GM12874 (cell line): Measurements from ENCODE around the gene RPRD1B.

Experiments used
- TF ChIP-seq, protein P1 (sequence below): IDR thresholded peaks from 2 replicates; pipeline ENCODE4 v1.5.1; 2011; ENCODE audit warnings: low read depth, mild to moderate bottlenecking, control low read depth, low read length, moderate library complexity; ENCODE audit not compliant: insufficient read depth

The RPRD1B gene

DNA sequence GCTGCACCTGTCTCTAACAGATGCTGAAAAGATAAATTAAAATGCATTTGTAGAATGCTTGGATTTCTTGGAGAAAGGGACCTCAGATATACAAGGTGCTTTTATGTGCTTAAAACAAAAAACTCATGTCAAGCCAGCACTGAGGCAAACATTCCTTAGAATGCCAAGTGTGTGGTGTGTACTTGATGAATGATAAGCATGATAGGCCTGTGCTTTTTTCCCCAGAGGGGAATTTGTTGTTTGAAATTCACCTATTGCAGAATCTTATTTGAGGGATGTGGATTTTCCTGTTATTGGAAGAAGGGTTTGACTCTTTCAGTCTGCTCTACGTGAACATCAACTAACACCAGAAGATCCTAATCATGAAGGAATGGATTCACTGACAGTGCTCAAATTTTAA, 29.1 kb upstream of the RPRD1B start:
- TF ChIP-seq, protein P1, sequence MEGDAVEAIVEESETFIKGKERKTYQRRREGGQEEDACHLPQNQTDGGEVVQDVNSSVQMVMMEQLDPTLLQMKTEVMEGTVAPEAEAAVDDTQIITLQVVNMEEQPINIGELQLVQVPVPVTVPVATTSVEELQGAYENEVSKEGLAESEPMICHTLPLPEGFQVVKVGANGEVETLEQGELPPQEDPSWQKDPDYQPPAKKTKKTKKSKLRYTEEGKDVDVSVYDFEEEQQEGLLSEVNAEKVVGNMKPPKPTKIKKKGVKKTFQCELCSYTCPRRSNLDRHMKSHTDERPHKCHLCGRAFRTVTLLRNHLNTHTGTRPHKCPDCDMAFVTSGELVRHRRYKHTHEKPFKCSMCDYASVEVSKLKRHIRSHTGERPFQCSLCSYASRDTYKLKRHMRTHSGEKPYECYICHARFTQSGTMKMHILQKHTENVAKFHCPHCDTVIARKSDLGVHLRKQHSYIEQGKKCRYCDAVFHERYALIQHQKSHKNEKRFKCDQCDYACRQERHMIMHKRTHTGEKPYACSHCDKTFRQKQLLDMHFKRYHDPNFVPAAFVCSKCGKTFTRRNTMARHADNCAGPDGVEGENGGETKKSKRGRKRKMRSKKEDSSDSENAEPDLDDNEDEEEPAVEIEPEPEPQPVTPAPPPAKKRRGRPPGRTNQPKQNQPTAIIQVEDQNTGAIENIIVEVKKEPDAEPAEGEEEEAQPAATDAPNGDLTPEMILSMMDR = no peak

DNA sequence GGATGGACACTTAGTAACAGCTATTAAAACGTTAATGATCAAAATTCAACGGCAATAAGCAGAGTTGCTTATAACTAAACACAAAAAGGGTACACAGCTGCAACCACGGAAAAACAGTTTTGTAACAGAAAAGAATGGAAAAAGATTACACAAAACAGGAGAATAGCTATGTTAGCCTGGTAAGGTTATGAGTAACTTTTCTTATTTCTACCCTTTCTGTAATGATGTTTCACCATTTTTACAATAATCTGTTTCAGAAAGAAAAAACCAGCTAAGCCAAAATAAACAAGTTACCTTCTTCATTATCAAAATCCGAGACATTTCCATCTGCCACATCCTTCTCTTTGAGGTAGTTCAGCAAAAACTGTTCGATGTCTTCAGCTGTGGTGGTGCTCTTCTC, 27.6 kb upstream of the RPRD1B start:
- TF ChIP-seq, protein P1 = no peak

DNA sequence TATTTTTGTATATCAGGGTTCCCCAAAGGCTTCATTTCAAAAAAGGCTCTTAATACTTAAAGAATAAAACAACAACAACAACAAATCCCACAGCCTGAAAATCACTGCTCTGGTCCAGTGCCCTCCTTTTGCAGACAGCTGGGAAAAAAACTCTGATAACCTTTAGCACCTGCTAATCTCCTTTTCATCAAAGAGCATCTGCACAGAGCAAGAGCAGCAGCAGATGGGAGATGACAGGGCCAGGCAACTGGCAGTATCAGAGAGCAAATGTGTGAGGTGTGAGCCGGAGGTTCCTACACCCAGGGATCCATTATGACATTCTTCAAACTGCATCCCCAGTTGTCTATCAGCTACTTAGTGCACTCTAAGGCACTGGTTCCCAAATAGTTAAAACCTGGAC, 26.0 kb upstream of the RPRD1B start:
- TF ChIP-seq, protein P1 = no peak

DNA sequence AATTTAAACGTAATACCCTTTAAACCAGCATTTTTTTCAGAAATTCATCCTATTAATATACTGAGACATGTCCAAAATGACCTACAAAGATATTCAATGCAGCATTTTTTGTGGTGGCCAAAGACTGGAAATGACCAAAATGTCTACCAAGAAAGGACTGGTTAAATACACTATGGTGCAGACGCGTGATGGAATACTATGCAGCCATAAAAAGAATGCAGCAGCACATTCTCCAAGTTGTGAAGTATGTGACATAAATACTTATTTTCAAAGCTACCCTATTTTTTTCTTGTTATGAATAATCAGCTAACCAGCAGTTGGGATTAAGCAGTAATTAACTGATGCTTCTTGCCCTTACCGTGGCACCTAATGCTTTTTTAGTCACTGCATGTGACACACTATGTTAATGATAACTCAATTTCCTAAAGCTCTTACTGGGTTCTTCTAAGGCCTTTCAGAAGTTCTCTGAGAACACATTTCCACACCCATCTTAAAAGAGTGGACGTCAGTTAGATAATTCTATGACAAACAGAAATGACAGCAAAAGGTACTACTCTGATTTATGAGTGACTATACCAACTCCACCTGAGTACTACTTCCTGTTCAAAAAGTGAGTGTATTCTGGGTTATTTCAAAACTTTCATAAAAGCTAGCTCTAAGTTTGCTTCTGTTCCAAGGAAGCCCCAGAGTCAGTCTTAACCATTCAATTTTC, 25.2 kb upstream of the RPRD1B start:
- TF ChIP-seq, protein P1 = no peak

DNA sequence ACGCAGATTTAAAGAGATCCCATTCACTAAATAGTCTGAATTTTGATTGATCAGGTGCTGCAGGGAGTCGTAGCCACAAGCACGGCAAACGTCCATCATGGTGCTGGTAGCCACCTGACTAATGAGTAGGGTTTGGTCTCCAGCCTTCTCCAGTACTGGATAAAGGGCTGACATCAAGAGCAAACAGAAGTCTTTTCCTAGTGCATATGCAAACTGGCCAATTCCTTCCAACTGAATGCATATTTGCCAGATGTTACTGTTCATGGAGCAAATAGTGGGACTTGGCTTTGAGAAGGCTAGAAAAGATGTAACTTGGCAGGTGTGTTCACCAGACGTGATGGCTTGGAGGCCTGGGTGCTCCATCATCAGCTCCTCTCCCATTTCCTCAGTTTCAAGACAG, 21.9 kb upstream of the RPRD1B start:
- TF ChIP-seq, protein P1 = no peak

DNA sequence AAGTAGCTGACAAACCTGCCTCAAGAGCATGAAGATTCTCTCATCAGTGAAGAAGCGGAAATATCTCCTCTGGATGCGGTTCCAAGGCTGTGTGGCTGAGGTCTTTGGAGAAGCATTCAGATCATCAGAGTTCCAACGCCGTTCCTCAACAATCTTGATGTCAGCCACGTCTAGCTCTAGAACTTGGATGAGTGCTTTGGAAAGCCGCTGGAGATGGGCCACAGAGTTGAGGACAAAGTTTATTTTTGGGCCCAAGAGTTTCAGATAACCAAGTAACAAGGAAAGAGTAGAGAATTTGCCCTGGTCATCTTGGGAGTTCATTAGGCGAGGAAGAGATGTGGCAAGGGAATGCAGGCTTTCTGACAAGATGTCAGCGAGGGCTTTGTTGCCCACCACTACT, 21.2 kb upstream of the RPRD1B start:
- TF ChIP-seq, protein P1 = no peak

DNA sequence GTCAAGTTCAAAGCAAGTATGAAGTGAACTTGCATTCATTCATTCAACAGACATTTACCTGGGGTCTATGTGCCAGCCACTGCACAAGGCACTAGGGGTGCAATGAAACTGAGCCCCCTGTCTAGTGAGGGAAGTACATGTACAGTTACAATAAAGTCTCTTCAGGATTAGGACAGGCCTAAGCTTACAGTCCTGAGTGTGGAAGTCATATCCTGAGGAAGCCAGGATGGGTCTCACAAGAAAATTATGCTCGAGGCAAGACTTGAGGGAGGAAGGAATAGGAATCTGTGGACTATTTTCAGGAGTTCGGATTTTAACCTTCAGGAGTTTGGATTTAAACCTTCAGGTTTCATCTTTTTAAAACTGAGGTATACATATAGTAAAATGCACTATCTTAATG, 19.7 kb upstream of the RPRD1B start:
- TF ChIP-seq, protein P1 = no peak
